Type B pancreatic cell (in vitro differentiated cells): Measurements from ENCODE around the gene HADHA. TPM values are rescaled to one million over a fixed set of nuclear protein-coding genes. Genes with fewer than 3 reads are reported as not detected.

ENCODE experiments used
- DNase-seq: peaks from one replicate; pipeline ENCODE4 v3.0.0; 2021; ENCODE audit warnings: mixed read lengths; ENCODE audit not compliant: unreplicated experiment; ENCODE audit errors: extremely low spot score
- H3K27ac Mint-ChIP-seq: 2 replicates; pipeline ENCODE4 v1.8.0; 2021; ENCODE audit warnings: mild to moderate bottlenecking, mixed read lengths
- H3K27me3 Mint-ChIP-seq: 2 replicates; pipeline ENCODE4 v1.8.0; 2021; ENCODE audit warnings: mixed read lengths
- H3K36me3 Mint-ChIP-seq: 2 replicates; pipeline ENCODE4 v1.8.0; 2021; ENCODE audit warnings: mixed read lengths
- H3K4me1 Mint-ChIP-seq: one replicate; pipeline ENCODE4 v1.8.0; 2021; ENCODE audit warnings: mixed read lengths; ENCODE audit not compliant: unreplicated experiment
- H3K4me3 Mint-ChIP-seq: 2 replicates; pipeline ENCODE4 v1.8.0; 2021; ENCODE audit warnings: mild to moderate bottlenecking, mixed read lengths
- H3K9me3 Mint-ChIP-seq: 2 replicates; pipeline ENCODE4 v1.8.0; 2021; ENCODE audit warnings: mixed read lengths
- CTCF ChIP-seq: fragments of 200-600 bp; sonication (generic); conservative IDR thresholded peaks from 2 replicates; pipeline ENCODE4 v1.5.0; 2021; ENCODE audit warnings: antibody characterized with exemption, mild to moderate bottlenecking
- total RNA-seq: library from RNA; stranded (reverse); gene quantifications from 2 replicates; pipeline ENCODE4 v1.2.1, GENCODE V29; 2021; ENCODE audit warnings: low replicate concordance

HADHA gene
- total RNA-seq, 1 donor from 2014 or later, result 137 TPM

- no peaks in the 10 kb centered on the region for H3K27me3 Mint-ChIP-seq
- H3K27ac Mint-ChIP-seq, result no peak overlapping the region
- peaks cover 58% of the 10 kb centered on the region for H3K36me3 Mint-ChIP-seq
- no peak for TF ChIP-seq CTCF
- H3K4me3 Mint-ChIP-seq, result no peak overlapping the region
- no peak for DNase-seq
- H3K9me3 Mint-ChIP-seq, result no peaks in the 10 kb centered on the region
- no peaks in the 10 kb centered on the region for H3K4me1 Mint-ChIP-seq
Measured at GRCh38 chr2:26216587-26216986, 27.8 kb downstream of the HADHA start.

DNA sequence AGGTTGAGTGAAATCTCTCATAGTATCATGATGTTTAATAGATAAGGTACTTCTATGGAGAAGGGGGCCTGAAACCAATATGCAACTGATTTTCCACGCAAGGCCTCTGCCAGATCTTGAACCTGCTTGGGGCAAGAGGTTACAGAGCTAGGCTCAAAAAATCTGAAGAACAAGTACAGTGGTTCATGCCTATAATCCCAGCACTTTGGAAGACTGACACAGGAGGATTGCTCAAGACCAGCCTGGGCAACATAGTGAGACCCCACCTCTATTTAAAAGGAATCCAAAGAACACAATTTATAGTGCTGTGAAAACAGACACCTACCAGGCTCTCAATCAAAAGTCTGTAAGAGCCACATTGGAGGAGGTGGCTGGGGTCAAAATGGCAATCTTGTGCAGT, 28.6 kb downstream of the HADHA start:
- peaks cover 58% of the 10 kb centered on the region for H3K36me3 Mint-ChIP-seq
- H3K9me3 Mint-ChIP-seq, result no peaks in the 10 kb centered on the region

GRCh38 chr2:26214759-26215158, 29.7 kb downstream of the HADHA start:
- peaks cover 55% of the 10 kb centered on the region for H3K36me3 Mint-ChIP-seq
- TF ChIP-seq CTCF, result no peak
- H3K4me3 Mint-ChIP-seq, result no peak overlapping the region
- no peaks in the 10 kb centered on the region for H3K9me3 Mint-ChIP-seq
- no peaks in the 10 kb centered on the region for H3K4me1 Mint-ChIP-seq
- H3K27me3 Mint-ChIP-seq, result no peaks in the 10 kb centered on the region
- H3K27ac Mint-ChIP-seq, result no peak overlapping the region
- no peak for DNase-seq

More for the DNA sequence above, 28.6 kb downstream of the HADHA start:
- Mint-ChIP-seq H3K27me3 (no peaks in the 10 kb centered on the region), H3K4me1 (no peaks in the 10 kb centered on the region), H3K27ac (no peak overlapping the region), H3K4me3 (no peak overlapping the region)
- DNase-seq, result no peak
- no peak for TF ChIP-seq CTCF

GRCh38 chr2:26212011-26212410, 32.4 kb downstream of the HADHA start:
- DNase-seq, result no peak

GRCh38 chr2:26203906-26204305, 40.5 kb downstream of the HADHA start:
- H3K4me1 Mint-ChIP-seq, result no peaks in the 10 kb centered on the region
- no peak for TF ChIP-seq CTCF
- no peak overlapping the region for H3K27ac Mint-ChIP-seq
- H3K27me3 Mint-ChIP-seq, result no peaks in the 10 kb centered on the region
- H3K36me3 Mint-ChIP-seq, result peaks cover 38% of the 10 kb centered on the region
- no peak for DNase-seq
- no peak overlapping the region for H3K4me3 Mint-ChIP-seq
- no peaks in the 10 kb centered on the region for H3K9me3 Mint-ChIP-seq

More at GRCh38 chr2:26212011-26212410, 32.4 kb downstream of the HADHA start:
- Mint-ChIP-seq H3K4me1 (no peaks in the 10 kb centered on the region), H3K9me3 (no peaks in the 10 kb centered on the region), H3K27me3 (no peaks in the 10 kb centered on the region), H3K36me3 (peaks cover 55% of the 10 kb centered on the region), H3K27ac (no peak overlapping the region), H3K4me3 (no peak overlapping the region)
- no peak for TF ChIP-seq CTCF

DNA sequence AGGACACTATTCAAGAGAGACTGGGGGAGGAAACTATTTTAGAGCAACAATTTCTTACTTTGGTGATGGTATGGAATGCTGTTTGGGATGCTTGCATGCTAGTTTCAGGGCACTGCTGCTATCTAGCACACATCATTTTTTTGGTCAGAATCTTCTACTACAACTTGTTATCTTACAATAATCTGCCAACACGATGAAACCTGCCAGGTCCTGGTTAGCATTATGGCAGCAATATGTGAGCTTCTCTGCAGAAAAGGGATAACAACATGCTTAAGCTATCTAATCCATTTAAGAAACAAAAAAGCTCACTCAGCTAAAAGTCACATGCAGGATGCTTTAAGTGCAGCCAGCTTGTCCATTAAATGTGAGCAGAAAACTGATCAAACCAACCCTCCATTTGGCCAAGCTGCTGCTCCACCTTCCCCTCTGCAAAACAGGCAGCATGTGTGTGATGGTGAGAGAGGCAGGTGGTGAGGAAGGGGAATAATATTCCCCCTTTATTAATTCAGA, 41.4 kb downstream of the HADHA start:
- no peak overlapping the region for H3K27ac Mint-ChIP-seq
- no peak for DNase-seq
- no peaks in the 10 kb centered on the region for H3K4me1 Mint-ChIP-seq
- no peaks in the 10 kb centered on the region for H3K27me3 Mint-ChIP-seq
- no peak overlapping the region for H3K4me3 Mint-ChIP-seq
- no peaks in the 10 kb centered on the region for H3K9me3 Mint-ChIP-seq
- TF ChIP-seq CTCF, result no peak
- peaks cover 38% of the 10 kb centered on the region for H3K36me3 Mint-ChIP-seq
